Erythroblast (primary cell): ENCODE results near the gene TPO.

Source experiments
- GATA1 ChIP-seq: IDR thresholded peaks from 2 replicates; pipeline ENCODE4 v1.6.1; 2011; ENCODE audit warnings: low read depth, mild to moderate bottlenecking, control low read depth, low read length, moderate library complexity
- POLR2A ChIP-seq: IDR thresholded peaks from 2 replicates; pipeline ENCODE4 v1.6.1; 2011; ENCODE audit warnings: mild to moderate bottlenecking, low read length

DNA sequence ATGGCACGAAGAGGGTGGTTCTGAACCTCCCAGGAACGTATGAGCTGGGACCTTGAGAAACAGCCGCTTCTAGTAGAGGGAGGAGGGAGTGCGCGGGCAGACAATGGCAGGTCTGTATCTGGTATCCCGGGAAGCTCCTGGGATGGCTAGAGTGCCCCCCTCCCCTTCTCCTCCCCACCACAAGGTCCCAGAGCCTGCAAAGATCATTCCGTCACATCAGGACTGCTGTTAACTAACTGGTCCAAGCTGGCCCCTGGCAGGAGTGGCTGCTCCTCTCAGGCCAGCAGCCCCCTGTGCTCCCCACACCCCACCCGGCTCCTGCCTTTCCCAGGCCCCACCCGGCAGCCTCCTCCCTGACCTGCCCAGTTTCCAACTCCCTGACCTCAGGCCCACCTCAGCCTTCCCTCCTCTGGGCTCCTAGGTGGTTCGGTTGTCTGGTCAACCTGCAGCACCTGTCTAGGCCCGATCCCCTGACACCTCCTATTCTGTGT, 75.0 kb downstream of the TPO start:
- TF ChIP-seq POLR2A = no peak
- no peak for TF ChIP-seq GATA1
